IMR-90 (cell line): ENCODE results near the gene ZNF232. TPM values are rescaled to one million over a fixed set of nuclear protein-coding genes. Genes with fewer than 3 reads are reported as not detected.

Experiments used
- ATAC-seq: fragments of 200-7000 bp; cut with Tn5 transposase; 2 replicates; pipeline ENCODE4 v1.9.1; 2020; ENCODE audit warnings: low read depth, mild to moderate bottlenecking, moderate library complexity
- BruUV-seq: library from RNA; stranded (reverse); fragments of 400-500 nt; replicated peaks from 2 replicates; lab custom pipeline; 2021; lab: Mats Ljungman, UMichigan
- CTCF ChIA-PET: fragments of 300-600 bp; formaldehyde crosslinking; extraction: SDS; loops from one replicate; lab custom pipeline; 2021; ENCODE audit warnings: antibody characterized with exemption; lab: Yijun Ruan, JAX
- POLR2A ChIA-PET: fragments of 300-600 bp; sonication (Branson Sonifier 250); formaldehyde crosslinking; loops from one replicate; lab custom pipeline; 2022; ENCODE audit warnings: antibody characterized with exemption; ENCODE audit not compliant: unreplicated experiment; lab: Charles Lee
- DNase-seq: peaks from one replicate; pipeline ENCODE4 v3.0.0; 2013
- H2AFZ ChIP-seq: replicated peaks from 2 replicates; pipeline ENCODE3; 2013; ENCODE audit warnings: low read length, mild to moderate bottlenecking; ENCODE audit not compliant: poor library complexity
- H2AK5ac ChIP-seq: 2 replicates; pipeline ENCODE4 v1.6.1; 2013; ENCODE audit warnings: low read depth, low read length, inconsistent platforms
- H2AK9ac ChIP-seq: replicated peaks from 2 replicates; pipeline ENCODE3; 2013; ENCODE audit warnings: mild to moderate bottlenecking, low read depth, low read length, moderate library complexity; ENCODE audit not compliant: poor library complexity
- H2BK120ac ChIP-seq: 2 replicates; pipeline ENCODE4 v1.6.1; 2013; ENCODE audit warnings: low read depth, low read length, inconsistent platforms
- H2BK15ac ChIP-seq: 3 replicates; pipeline ENCODE4 v1.6.1; 2013; ENCODE audit warnings: low read depth, low read length, inconsistent platforms
- H2BK20ac ChIP-seq: 2 replicates; pipeline ENCODE4 v1.6.1; 2013; ENCODE audit warnings: low read depth, mild to moderate bottlenecking, inconsistent platforms, low read length, moderate library complexity
- H2BK5ac ChIP-seq: 2 replicates; pipeline ENCODE4 v1.6.1; 2013; ENCODE audit warnings: mild to moderate bottlenecking, low read depth, low read length, inconsistent platforms; ENCODE audit not compliant: poor library complexity, severe bottlenecking
- H3K14ac ChIP-seq: replicated peaks from 2 replicates; pipeline ENCODE4 v1.6.1; 2013; ENCODE audit warnings: low read depth, low read length, inconsistent platforms
- H3K18ac ChIP-seq: 2 replicates; pipeline ENCODE4 v1.6.1; 2013; ENCODE audit warnings: low read depth, low read length, control low read depth
- H3K23ac ChIP-seq: 2 replicates; pipeline ENCODE4 v1.6.1; 2013; ENCODE audit warnings: low read depth, low read length, inconsistent platforms
- H3K27ac ChIP-seq: 2 replicates; pipeline ENCODE4 v1.5.1; 2013; ENCODE audit warnings: mild to moderate bottlenecking, control low read depth, low read length; ENCODE audit not compliant: insufficient read depth
- H3K27me3 ChIP-seq: 2 replicates; pipeline ENCODE4 v1.6.1; 2013; ENCODE audit warnings: low read length; ENCODE audit not compliant: control insufficient read depth, insufficient read depth
- H3K36me3 ChIP-seq: 2 replicates; pipeline ENCODE4 v1.6.1; 2013; ENCODE audit warnings: low read length, mixed read lengths; ENCODE audit not compliant: control insufficient read depth, insufficient read depth
- H3K4ac ChIP-seq: 2 replicates; pipeline ENCODE4 v1.6.1; 2013; ENCODE audit warnings: low read depth, low read length, inconsistent platforms
- H3K4me1 ChIP-seq: 2 replicates; pipeline ENCODE4 v1.6.1; 2013; ENCODE audit warnings: low read length, mixed read lengths; ENCODE audit not compliant: control insufficient read depth, insufficient read depth
- H3K4me2 ChIP-seq: 2 replicates; pipeline ENCODE4 v1.6.1; 2013; ENCODE audit warnings: low read depth, mild to moderate bottlenecking, control low read depth, low read length, moderate library complexity
- H3K4me3 ChIP-seq: 2 replicates; pipeline ENCODE4 v1.5.1; 2013; ENCODE audit warnings: low read depth, mild to moderate bottlenecking, control low read depth, low read length, moderate library complexity; ENCODE audit not compliant: insufficient read depth
- H3K56ac ChIP-seq: 2 replicates; pipeline ENCODE4 v1.6.1; 2013; ENCODE audit warnings: low read length, inconsistent platforms; ENCODE audit not compliant: insufficient read depth; ENCODE audit errors: extremely low read depth
- H3K79me1 ChIP-seq, 2 experiments: 2 replicates each; pipeline ENCODE4 v1.6.1; 2013; ENCODE audit warnings: low read length in 2 of 2, inconsistent platforms in 1 of 2, low read depth in 1 of 2
- H3K9ac ChIP-seq: 2 replicates; pipeline ENCODE4 v1.6.1; 2013; ENCODE audit warnings: low read depth, low read length, control low read depth
- H3K9me1 ChIP-seq: 2 replicates; pipeline ENCODE4 v1.6.1; 2013; ENCODE audit warnings: low read length, inconsistent platforms; ENCODE audit not compliant: insufficient read depth
- H3K9me3 ChIP-seq: 2 replicates; pipeline ENCODE4 v1.6.1; 2013; ENCODE audit warnings: low read length; ENCODE audit not compliant: control insufficient read depth, insufficient read depth
- H4K20me1 ChIP-seq: 2 replicates; pipeline ENCODE4 v1.6.1; 2013; ENCODE audit warnings: low read length, inconsistent platforms; ENCODE audit not compliant: insufficient read depth
- H4K5ac ChIP-seq: 2 replicates; pipeline ENCODE4 v1.6.1; 2013; ENCODE audit warnings: mild to moderate bottlenecking, low read depth, low read length, control low read depth
- H4K8ac ChIP-seq, 2 experiments: 2 replicates each; pipeline ENCODE4 v1.6.1; 2013; ENCODE audit warnings: low read depth in 2 of 2, low read length in 2 of 2, control low read depth in 1 of 2, inconsistent platforms in 1 of 2
- H4K91ac ChIP-seq: 2 replicates; pipeline ENCODE4 v1.6.1; 2013; ENCODE audit warnings: low read depth, low read length, inconsistent platforms; ENCODE audit not compliant: insufficient read depth
- CEBPB ChIP-seq: IDR thresholded peaks from 2 replicates; pipeline ENCODE4 v1.6.1; 2012; ENCODE audit warnings: low read depth, low read length, improper control_type of control experiment
- SMC3 ChIP-seq: fragments of 150-350 bp; IDR thresholded peaks from 2 replicates; pipeline ENCODE4 v1.6.1; 2016; ENCODE audit warnings: low read depth, mild to moderate bottlenecking, antibody characterized with exemption, low read length, moderate library complexity
- WGBS, 2 experiments: methylation state at CpG; one replicate each; pipeline versions ENCODE4 v1.1.5 to v1.1.7; 2013; ENCODE audit warnings: missing lambda C conversion rate in 2 of 2; ENCODE audit not compliant: insufficient read length in 1 of 2; ENCODE audit errors: extremely low coverage in 2 of 2; 5-methylcytosine and 5-hydroxymethylcytosine counted together
- dilution Hi-C: fragments of 300-500 bp; cut with HindIII; formaldehyde crosslinking; loops from one replicate; pipeline ENCODE4 v1.14.3; 2018; ENCODE audit warnings: low sequenced_read_pairs; ENCODE audit not compliant: unreplicated experiment
- in situ Hi-C: fragments of 300-500 bp; cut with MboI; formaldehyde crosslinking; loops from 3 replicates; pipeline ENCODE4 v1.14.3; 2019; ENCODE audit warnings: low sequenced_read_pairs, inconsistent platforms, mixed read lengths
- intact Hi-C: fragments of 100-400 bp; cut with micrococcal nuclease; formaldehyde crosslinking; loops from 2 replicates; pipeline ENCODE4 v1.10.0; 2022
- polyA plus RNA-seq, 3 experiments: library from polyadenylated mRNA; depleted of rRNA; stranded (reverse); fragments of >200 nt; gene quantifications; 2 replicates each; pipeline ENCODE4 v1.2.3, GENCODE V29; 2012; ENCODE audit warnings: low replicate concordance in 1 of 3
- total RNA-seq: library from RNA; depleted of rRNA; stranded (reverse); fragments of >200 nt; gene quantifications from 2 replicates; pipeline ENCODE4 v1.2.3, GENCODE V29; 2012

ZNF232 gene
- total and polyA plus RNA-seq, 2 of the 4 experiments (the other 2 are of a cell fraction), result 3.2 to 6.5 TPM

DNA sequence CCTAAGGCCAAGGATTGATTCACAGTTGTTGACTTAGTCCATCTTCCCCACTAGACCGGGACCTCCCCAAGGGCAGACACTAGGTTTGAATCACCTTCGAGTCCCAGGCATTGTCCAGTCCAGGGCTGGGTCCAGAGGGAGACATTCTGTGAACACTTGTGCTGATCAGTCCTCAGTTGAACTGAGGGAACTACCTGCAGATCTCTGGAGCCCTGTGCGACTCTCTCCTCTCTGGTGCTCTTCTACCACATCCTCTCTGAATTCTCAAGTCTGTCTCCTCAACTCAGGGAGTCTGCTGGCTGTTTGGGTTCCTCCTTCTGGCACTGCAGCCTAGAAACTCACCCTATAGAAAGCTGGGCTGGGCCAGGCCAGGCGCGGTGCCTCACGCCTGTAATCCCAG is 10.8 kb downstream of the ZNF232 start:
- POLR2A ChIA-PET, result no interaction called here
- Histone ChIP-seq H3K27ac (no peak overlapping the region), H3K4me2 (no peak overlapping the region), H3K4ac (no peak overlapping the region), H4K5ac (no peak overlapping the region), H3K36me3 (peaks cover 4% of the 10 kb centered on the region), H2BK5ac (no peak overlapping the region), H3K23ac (no peak overlapping the region), H3K79me1 (no peaks in the 10 kb centered on the region), H3K9ac (no peak overlapping the region), H2BK20ac (no peak overlapping the region), H3K18ac (no peak overlapping the region), H2AFZ (no peak overlapping the region), H3K4me1 (no peaks in the 10 kb centered on the region), H3K4me3 (no peak overlapping the region), H4K8ac (no peak overlapping the region), H3K9me3 (peaks cover 64% of the 10 kb centered on the region), H2AK5ac (no peak overlapping the region), H3K14ac (no peak overlapping the region), H3K56ac (no peak overlapping the region), H2BK15ac (no peak overlapping the region), H4K91ac (no peak overlapping the region), H3K27me3 (peaks cover 8% of the 10 kb centered on the region; the same call in 1 of the 2 replicates), H2AK9ac (peak overlapping the region; percentile 37), H4K20me1 (no peaks in the 10 kb centered on the region), H2BK120ac (no peak overlapping the region), H3K9me1 (no peaks in the 10 kb centered on the region)
- TF ChIP-seq CEBPB, result no peak
- no peak for TF ChIP-seq SMC3
- dilution Hi-C loops (no loop called here), intact Hi-C loops (no loop called here), in situ Hi-C loops (no loop called here)
- WGBS, 2 experiments, result 100% methylated on average over 3 of the region's 6 CpGs; no CpG with 5 or more reads in 1 of the 2 experiments
- ATAC-seq, result no peak
- no TSS peak for BruUV-seq
- no peak for DNase-seq
- CTCF ChIA-PET, result no interaction called here
